ENCODE results near the gene AHCY. TPM values are rescaled to one million over a fixed set of nuclear protein-coding genes. Genes with fewer than 3 reads are reported as not detected.
"Not testable (repeated sequence)": the region's sequence is repeated elsewhere in the genome, so short reads cannot be mapped to it uniquely, and the experiment has no call there.

The AHCY gene
- polyA plus RNA-seq, 1 donor from 2014 or later = 37.1 TPM

DNA sequence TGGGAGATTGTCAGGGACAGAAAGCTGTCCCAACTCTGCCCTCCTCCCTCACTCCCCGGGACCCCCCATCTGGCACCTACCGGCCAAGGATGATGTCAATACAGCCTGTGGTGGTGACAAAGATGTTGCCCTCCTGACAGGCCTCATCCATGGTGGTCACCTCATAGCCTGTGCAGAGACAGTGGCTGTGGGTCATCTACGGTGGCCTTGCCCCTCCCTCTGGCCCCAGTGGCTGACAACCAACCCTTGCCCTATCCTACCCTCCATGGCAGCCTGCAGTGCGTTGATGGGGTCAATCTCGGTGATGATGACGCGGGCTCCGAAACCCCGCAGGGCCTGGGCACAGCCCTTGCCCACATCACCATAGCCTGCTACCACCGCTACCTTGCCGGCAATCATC is 12.7 kb downstream of the AHCY start:
- H3K79me2 ChIP-seq (replicated peaks; ENCODE audit: insufficient read depth, low read length) = no peaks in the 10 kb centered on the region
- no peak overlapping the region for H3K4me2 ChIP-seq (ENCODE audit: low read length)
- no peaks in the 10 kb centered on the region for H4K20me1 ChIP-seq (ENCODE audit: insufficient read depth)
- no peaks in the 10 kb centered on the region for H3K36me3 ChIP-seq (ENCODE audit: insufficient read depth, low read length)
- H3K27ac ChIP-seq (ENCODE audit: low read length) = no peak overlapping the region
- no peak overlapping the region for H3K4me3 ChIP-seq (ENCODE audit: low read length)
- no peaks in the 10 kb centered on the region for H3F3A ChIP-seq (ENCODE audit: insufficient read depth, low read length, poor library complexity, severe bottlenecking)
- H3K27me3 ChIP-seq (ENCODE audit: insufficient read depth, low read depth, low read length) = no peaks in the 10 kb centered on the region
- no peaks in the 10 kb centered on the region for H3K9me3 ChIP-seq (ENCODE audit: low read length)
- H3K9me2 ChIP-seq (ENCODE audit: insufficient read depth, low read length) = no peaks in the 10 kb centered on the region
- TF ChIP-seq EZH2 (IDR thresholded peaks at IDR 0.05; ENCODE audit: borderline replicate concordance, insufficient read depth, low read length, poor library complexity, severe bottlenecking) = no peak
- TF ChIP-seq RAD21 (conservative IDR thresholded peaks at IDR 0.05) = no peak
- no peak for TF ChIP-seq SMC3 (conservative IDR thresholded peaks at IDR 0.05; ENCODE audit: poor library complexity)
- TF ChIP-seq POLR2AphosphoS5 (IDR thresholded peaks at IDR 0.05) = no peak
- no peak for TF ChIP-seq TAF1 (IDR thresholded peaks at IDR 0.05; ENCODE audit: low read depth)
- TF ChIP-seq, protein P1, sequence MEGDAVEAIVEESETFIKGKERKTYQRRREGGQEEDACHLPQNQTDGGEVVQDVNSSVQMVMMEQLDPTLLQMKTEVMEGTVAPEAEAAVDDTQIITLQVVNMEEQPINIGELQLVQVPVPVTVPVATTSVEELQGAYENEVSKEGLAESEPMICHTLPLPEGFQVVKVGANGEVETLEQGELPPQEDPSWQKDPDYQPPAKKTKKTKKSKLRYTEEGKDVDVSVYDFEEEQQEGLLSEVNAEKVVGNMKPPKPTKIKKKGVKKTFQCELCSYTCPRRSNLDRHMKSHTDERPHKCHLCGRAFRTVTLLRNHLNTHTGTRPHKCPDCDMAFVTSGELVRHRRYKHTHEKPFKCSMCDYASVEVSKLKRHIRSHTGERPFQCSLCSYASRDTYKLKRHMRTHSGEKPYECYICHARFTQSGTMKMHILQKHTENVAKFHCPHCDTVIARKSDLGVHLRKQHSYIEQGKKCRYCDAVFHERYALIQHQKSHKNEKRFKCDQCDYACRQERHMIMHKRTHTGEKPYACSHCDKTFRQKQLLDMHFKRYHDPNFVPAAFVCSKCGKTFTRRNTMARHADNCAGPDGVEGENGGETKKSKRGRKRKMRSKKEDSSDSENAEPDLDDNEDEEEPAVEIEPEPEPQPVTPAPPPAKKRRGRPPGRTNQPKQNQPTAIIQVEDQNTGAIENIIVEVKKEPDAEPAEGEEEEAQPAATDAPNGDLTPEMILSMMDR (IDR thresholded peaks at IDR 0.05; ENCODE audit: poor library complexity, severe bottlenecking) = no peak
- TF ChIP-seq EP300 (conservative IDR thresholded peaks at IDR 0.05; ENCODE audit: poor library complexity, severe bottlenecking) = no peak
- TF ChIP-seq, protein P2, sequence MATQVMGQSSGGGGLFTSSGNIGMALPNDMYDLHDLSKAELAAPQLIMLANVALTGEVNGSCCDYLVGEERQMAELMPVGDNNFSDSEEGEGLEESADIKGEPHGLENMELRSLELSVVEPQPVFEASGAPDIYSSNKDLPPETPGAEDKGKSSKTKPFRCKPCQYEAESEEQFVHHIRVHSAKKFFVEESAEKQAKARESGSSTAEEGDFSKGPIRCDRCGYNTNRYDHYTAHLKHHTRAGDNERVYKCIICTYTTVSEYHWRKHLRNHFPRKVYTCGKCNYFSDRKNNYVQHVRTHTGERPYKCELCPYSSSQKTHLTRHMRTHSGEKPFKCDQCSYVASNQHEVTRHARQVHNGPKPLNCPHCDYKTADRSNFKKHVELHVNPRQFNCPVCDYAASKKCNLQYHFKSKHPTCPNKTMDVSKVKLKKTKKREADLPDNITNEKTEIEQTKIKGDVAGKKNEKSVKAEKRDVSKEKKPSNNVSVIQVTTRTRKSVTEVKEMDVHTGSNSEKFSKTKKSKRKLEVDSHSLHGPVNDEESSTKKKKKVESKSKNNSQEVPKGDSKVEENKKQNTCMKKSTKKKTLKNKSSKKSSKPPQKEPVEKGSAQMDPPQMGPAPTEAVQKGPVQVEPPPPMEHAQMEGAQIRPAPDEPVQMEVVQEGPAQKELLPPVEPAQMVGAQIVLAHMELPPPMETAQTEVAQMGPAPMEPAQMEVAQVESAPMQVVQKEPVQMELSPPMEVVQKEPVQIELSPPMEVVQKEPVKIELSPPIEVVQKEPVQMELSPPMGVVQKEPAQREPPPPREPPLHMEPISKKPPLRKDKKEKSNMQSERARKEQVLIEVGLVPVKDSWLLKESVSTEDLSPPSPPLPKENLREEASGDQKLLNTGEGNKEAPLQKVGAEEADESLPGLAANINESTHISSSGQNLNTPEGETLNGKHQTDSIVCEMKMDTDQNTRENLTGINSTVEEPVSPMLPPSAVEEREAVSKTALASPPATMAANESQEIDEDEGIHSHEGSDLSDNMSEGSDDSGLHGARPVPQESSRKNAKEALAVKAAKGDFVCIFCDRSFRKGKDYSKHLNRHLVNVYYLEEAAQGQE (IDR thresholded peaks at IDR 0.05; ENCODE audit: borderline replicate concordance) = no peak
- TF ChIP-seq MXI1 (conservative IDR thresholded peaks at IDR 0.05; ENCODE audit: poor library complexity, severe bottlenecking) = no peak
- no peak overlapping the region for H2AFZ ChIP-seq (ENCODE audit: low read depth, low read length)
- no peak overlapping the region for H3K9ac ChIP-seq (ENCODE audit: low read length)

DNA sequence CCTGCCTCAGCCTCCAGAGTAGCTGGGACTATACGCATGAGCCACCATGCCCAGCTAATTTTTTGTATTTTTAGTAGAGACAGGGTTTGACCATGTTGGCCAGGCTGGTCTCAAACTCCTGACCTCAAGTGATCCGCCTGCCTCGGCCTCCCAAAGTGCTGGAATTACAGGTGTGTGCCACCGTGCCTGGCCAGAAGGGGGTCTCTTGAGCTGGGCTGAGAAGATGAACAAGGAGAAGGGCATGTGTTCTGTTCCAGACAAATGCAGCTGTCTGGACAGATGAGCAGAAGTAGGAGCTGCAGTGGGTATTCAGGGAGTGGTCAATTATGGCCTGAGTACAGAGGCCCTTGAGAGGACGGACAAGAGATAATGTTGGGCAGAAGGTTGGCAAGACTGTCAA is 15.7 kb downstream of the AHCY start:
- not testable (repeated sequence) for H3K27ac ChIP-seq (ENCODE audit: low read length); H3K9me3 ChIP-seq (ENCODE audit: low read length); H3F3A ChIP-seq (ENCODE audit: insufficient read depth, low read length, poor library complexity, severe bottlenecking); H3K9me2 ChIP-seq (ENCODE audit: insufficient read depth, low read length); H3K27me3 ChIP-seq (ENCODE audit: insufficient read depth, low read depth, low read length); H3K79me2 ChIP-seq (replicated peaks; ENCODE audit: insufficient read depth, low read length); H3K4me2 ChIP-seq (ENCODE audit: low read length); H3K9ac ChIP-seq (ENCODE audit: low read length); H2AFZ ChIP-seq (ENCODE audit: low read depth, low read length); H3K4me3 ChIP-seq (ENCODE audit: low read length); H3K36me3 ChIP-seq (ENCODE audit: insufficient read depth, low read length); H4K20me1 ChIP-seq (ENCODE audit: insufficient read depth)

DNA sequence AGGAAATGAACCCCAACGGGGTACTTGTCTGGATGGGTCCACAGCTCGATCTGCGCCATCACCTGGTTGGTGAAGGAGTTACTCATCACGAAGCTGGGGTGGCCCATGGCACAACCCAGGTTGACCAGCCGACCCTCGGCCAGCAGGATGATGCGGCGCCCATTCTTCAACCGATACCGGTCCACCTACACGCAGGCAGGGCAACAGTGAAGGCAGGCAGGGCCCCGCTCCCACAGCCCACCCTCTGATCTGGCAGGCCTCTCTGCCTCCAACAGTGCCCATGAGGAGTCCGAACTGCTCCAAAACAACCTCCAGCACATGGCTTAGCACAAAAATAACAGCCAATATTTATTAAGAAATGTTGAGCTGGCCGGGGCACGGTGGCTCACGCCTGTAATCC is 17.7 kb downstream of the AHCY start:
- peaks cover 6% of the 10 kb centered on the region for H3K36me3 ChIP-seq (ENCODE audit: insufficient read depth, low read length)
- H2AFZ ChIP-seq (ENCODE audit: low read depth, low read length) = no peak overlapping the region
- no peaks in the 10 kb centered on the region for H3F3A ChIP-seq (ENCODE audit: insufficient read depth, low read length, poor library complexity, severe bottlenecking)
- H3K9me2 ChIP-seq (ENCODE audit: insufficient read depth, low read length) = no peaks in the 10 kb centered on the region
- no peak for TF ChIP-seq EP300 (conservative IDR thresholded peaks at IDR 0.05; ENCODE audit: poor library complexity, severe bottlenecking)
- TF ChIP-seq, protein P1 (IDR thresholded peaks at IDR 0.05; ENCODE audit: poor library complexity, severe bottlenecking) = no peak
- no peak overlapping the region for H3K4me3 ChIP-seq (ENCODE audit: low read length)
- H4K20me1 ChIP-seq (ENCODE audit: insufficient read depth) = no peaks in the 10 kb centered on the region
- no peak overlapping the region for H3K27ac ChIP-seq (ENCODE audit: low read length)
- no peak overlapping the region for H3K9ac ChIP-seq (ENCODE audit: low read length)
- no peaks in the 10 kb centered on the region for H3K79me2 ChIP-seq (replicated peaks; ENCODE audit: insufficient read depth, low read length)
- no peaks in the 10 kb centered on the region for H3K9me3 ChIP-seq (ENCODE audit: low read length)
- H3K4me2 ChIP-seq (ENCODE audit: low read length) = no peak overlapping the region
- no peaks in the 10 kb centered on the region for H3K27me3 ChIP-seq (ENCODE audit: insufficient read depth, low read depth, low read length)
